ENCODE measurements around the gene THPO.

DNA sequence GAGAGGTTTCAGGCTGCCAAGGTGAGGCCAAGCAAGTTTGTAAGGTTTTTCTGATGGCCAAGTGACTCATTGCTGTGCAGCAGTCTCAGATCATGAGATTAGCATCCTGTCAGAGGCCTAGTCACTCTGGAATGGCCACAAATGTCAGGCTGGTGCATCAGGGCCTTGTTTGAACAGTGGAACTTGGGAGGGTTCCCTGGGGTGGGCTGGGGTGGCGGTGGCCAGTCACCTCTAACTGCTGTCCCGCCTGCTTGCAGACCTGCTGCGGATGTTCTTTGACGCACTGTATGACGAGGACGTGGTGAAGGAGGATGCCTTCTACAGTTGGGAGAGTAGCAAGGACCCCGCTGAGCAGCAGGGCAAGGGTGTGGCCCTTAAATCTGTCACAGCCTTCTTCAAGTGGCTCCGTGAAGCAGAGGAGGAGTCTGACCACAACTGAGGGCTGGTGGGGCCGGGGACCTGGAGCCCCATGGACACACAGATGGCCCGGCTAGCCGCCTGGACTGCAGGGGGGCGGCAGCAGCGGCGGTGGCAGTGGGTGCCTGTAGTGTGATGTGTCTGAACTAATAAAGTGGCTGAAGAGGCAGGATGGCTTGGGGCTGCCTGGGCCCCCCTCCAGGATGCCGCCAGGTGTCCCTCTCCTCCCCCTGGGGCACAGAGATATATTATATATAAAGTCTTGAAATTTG lies 43.4 kb downstream of the THPO start:
- TF ChIP-seq MEF2A (IDR thresholded peaks at IDR 0.05; ENCODE audit: control insufficient read depth, low read depth, low read length) (no peak), RNF2 (IDR thresholded peaks at IDR 0.05) (no peak), MAFK (IDR thresholded peaks at IDR 0.05; ENCODE audit: low read length) (no peak), ESRRA (IDR thresholded peaks at IDR 0.05; ENCODE audit: borderline replicate concordance, low read depth) (no peak), POLR3G (IDR thresholded peaks at IDR 0.05; ENCODE audit: extremely low read depth, insufficient read length, insufficient replicate concordance) (no peak), ZNF140 (CRISPR knock-in tag; IDR thresholded peaks at IDR 0.05) (no peak), ZNF354B (CRISPR knock-in tag; IDR thresholded peaks at IDR 0.05) (no peak), CHD4 (IDR thresholded peaks at IDR 0.05; ENCODE audit: insufficient read depth, insufficient replicate concordance, low read depth, low read length, poor library complexity, severe bottlenecking) (no peak)
- TF ChIP-seq, protein P1, sequence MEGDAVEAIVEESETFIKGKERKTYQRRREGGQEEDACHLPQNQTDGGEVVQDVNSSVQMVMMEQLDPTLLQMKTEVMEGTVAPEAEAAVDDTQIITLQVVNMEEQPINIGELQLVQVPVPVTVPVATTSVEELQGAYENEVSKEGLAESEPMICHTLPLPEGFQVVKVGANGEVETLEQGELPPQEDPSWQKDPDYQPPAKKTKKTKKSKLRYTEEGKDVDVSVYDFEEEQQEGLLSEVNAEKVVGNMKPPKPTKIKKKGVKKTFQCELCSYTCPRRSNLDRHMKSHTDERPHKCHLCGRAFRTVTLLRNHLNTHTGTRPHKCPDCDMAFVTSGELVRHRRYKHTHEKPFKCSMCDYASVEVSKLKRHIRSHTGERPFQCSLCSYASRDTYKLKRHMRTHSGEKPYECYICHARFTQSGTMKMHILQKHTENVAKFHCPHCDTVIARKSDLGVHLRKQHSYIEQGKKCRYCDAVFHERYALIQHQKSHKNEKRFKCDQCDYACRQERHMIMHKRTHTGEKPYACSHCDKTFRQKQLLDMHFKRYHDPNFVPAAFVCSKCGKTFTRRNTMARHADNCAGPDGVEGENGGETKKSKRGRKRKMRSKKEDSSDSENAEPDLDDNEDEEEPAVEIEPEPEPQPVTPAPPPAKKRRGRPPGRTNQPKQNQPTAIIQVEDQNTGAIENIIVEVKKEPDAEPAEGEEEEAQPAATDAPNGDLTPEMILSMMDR (IDR thresholded peaks at IDR 0.05 in 2 of 3, conservative IDR thresholded peaks at IDR 0.05 in 1 of 3; ENCODE audit: insufficient read depth in 2 of 3, low read depth in 1 of 3, low read length in 3 of 3), result no peak
- TF ChIP-seq, protein P2, sequence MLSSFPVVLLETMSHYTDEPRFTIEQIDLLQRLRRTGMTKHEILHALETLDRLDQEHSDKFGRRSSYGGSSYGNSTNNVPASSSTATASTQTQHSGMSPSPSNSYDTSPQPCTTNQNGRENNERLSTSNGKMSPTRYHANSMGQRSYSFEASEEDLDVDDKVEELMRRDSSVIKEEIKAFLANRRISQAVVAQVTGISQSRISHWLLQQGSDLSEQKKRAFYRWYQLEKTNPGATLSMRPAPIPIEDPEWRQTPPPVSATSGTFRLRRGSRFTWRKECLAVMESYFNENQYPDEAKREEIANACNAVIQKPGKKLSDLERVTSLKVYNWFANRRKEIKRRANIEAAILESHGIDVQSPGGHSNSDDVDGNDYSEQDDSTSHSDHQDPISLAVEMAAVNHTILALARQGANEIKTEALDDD (IDR thresholded peaks at IDR 0.05), result no peak
- TF ChIP-seq, protein P3, sequence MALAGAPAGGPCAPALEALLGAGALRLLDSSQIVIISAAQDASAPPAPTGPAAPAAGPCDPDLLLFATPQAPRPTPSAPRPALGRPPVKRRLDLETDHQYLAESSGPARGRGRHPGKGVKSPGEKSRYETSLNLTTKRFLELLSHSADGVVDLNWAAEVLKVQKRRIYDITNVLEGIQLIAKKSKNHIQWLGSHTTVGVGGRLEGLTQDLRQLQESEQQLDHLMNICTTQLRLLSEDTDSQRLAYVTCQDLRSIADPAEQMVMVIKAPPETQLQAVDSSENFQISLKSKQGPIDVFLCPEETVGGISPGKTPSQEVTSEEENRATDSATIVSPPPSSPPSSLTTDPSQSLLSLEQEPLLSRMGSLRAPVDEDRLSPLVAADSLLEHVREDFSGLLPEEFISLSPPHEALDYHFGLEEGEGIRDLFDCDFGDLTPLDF (CRISPR knock-in tag; IDR thresholded peaks at IDR 0.05), result no peak
- TF ChIP-seq, protein P4, sequence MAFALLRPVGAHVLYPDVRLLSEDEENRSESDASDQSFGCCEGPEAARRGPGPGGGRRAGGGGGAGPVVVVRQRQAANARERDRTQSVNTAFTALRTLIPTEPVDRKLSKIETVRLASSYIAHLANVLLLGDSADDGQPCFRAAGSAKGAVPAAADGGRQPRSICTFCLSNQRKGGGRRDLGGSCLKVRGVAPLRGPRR (CRISPR knock-in tag; IDR thresholded peaks at IDR 0.05), result no peak
- TF ChIP-seq, protein P5, sequence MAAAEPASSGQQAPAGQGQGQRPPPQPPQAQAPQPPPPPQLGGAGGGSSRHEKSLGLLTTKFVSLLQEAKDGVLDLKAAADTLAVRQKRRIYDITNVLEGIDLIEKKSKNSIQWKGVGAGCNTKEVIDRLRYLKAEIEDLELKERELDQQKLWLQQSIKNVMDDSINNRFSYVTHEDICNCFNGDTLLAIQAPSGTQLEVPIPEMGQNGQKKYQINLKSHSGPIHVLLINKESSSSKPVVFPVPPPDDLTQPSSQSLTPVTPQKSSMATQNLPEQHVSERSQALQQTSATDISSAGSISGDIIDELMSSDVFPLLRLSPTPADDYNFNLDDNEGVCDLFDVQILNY (CRISPR knock-in tag; IDR thresholded peaks at IDR 0.05), result no peak
- TF ChIP-seq, protein P6, sequence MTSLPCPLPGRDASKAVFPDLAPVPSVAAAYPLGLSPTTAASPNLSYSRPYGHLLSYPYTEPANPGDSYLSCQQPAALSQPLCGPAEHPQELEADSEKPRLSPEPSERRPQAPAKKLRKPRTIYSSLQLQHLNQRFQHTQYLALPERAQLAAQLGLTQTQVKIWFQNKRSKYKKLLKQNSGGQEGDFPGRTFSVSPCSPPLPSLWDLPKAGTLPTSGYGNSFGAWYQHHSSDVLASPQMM (CRISPR knock-in tag; IDR thresholded peaks at IDR 0.05), result no peak

All from K562 (cell line).